MM.1S (cell line): Measurements from ENCODE around the gene CORO2A.

Experiments used
- DNase-seq: peaks from one replicate; pipeline ENCODE4 v3.0.0-alpha.2; 2015
- H2AFZ ChIP-seq: fragments of 300-600 bp; sonication (generic); 2 replicates; pipeline ENCODE4 v1.6.0; 2016; ENCODE audit warnings: antibody characterized with exemption, low read length
- H3F3A ChIP-seq: fragments of 300-600 bp; sonication (generic); 2 replicates; pipeline ENCODE4 v1.6.1; 2016; ENCODE audit warnings: mild to moderate bottlenecking, antibody characterized with exemption, low read length, moderate library complexity, mixed read lengths; ENCODE audit not compliant: insufficient read depth
- H3K27ac ChIP-seq: fragments of 300-600 bp; sonication (generic); 2 replicates; pipeline ENCODE4 v1.5.1; 2016; ENCODE audit warnings: mild to moderate bottlenecking, low read length
- H3K27me3 ChIP-seq: fragments of 300-600 bp; sonication (generic); replicated peaks from 2 replicates; pipeline ENCODE4 v1.6.0; 2016; ENCODE audit warnings: low read length; ENCODE audit not compliant: insufficient read depth
- H3K36me3 ChIP-seq: fragments of 300-600 bp; sonication (generic); replicated peaks from 2 replicates; pipeline ENCODE4 v1.6.1; 2016; ENCODE audit warnings: mild to moderate bottlenecking, low read length, mixed read lengths; ENCODE audit not compliant: insufficient read depth
- H3K4me1 ChIP-seq: fragments of 300-600 bp; sonication (generic); 2 replicates; pipeline ENCODE4 v1.6.1; 2016; ENCODE audit warnings: low read length, mixed read lengths
- H3K4me2 ChIP-seq: fragments of 300-600 bp; sonication (generic); 2 replicates; pipeline ENCODE4 v1.6.0; 2016; ENCODE audit warnings: low read depth, low read length
- H3K4me3 ChIP-seq: fragments of 300-600 bp; sonication (generic); 2 replicates; pipeline ENCODE4 v1.5.1; 2016; ENCODE audit warnings: low read length, mixed read lengths
- H3K79me2 ChIP-seq: fragments of 300-600 bp; sonication (generic); 2 replicates; pipeline ENCODE4 v1.6.1; 2016; ENCODE audit warnings: mixed run types, low read length, mixed read lengths
- H3K9ac ChIP-seq: fragments of 300-600 bp; sonication (generic); 2 replicates; pipeline ENCODE4 v1.6.1; 2016; ENCODE audit warnings: low read length, mixed read lengths
- H3K9me2 ChIP-seq: fragments of 300-600 bp; sonication (generic); replicated peaks from 2 replicates; pipeline ENCODE4 v1.6.1; 2016; ENCODE audit warnings: mild to moderate bottlenecking, low read length, mixed read lengths; ENCODE audit not compliant: insufficient read depth
- H3K9me3 ChIP-seq: fragments of 300-600 bp; sonication (generic); replicated peaks from 2 replicates; pipeline ENCODE4 v1.6.1; 2016; ENCODE audit warnings: mild to moderate bottlenecking, low read length, mixed read lengths; ENCODE audit not compliant: insufficient read depth
- H4K20me1 ChIP-seq: fragments of 300-600 bp; sonication (generic); 2 replicates; pipeline ENCODE4 v1.6.1; 2016; ENCODE audit warnings: mild to moderate bottlenecking, low read length, moderate library complexity, mixed read lengths; ENCODE audit not compliant: insufficient read depth
- EZH2 ChIP-seq: fragments of 300-600 bp; sonication (generic); optimal IDR thresholded peaks from 2 replicates; pipeline ENCODE3; 2017; ENCODE audit warnings: low read depth, mild to moderate bottlenecking, antibody characterized with exemption, low read length, mixed read lengths
- EZH2phosphoT487 ChIP-seq: fragments of 300-600 bp; sonication (generic); IDR thresholded peaks from 2 replicates; pipeline ENCODE4 v1.6.1; 2018; ENCODE audit warnings: antibody characterized with exemption, low read length
- TF ChIP-seq, protein P1 (sequence below): fragments of 300-600 bp; sonication (generic); IDR thresholded peaks from 2 replicates; pipeline ENCODE4 v1.5.1; 2016; ENCODE audit warnings: antibody characterized with exemption, low read length, mixed read lengths

The CORO2A gene

GRCh38 chr9:98184326-98184725 is 8.1 kb downstream of the CORO2A start:
- TF ChIP-seq, protein P1, sequence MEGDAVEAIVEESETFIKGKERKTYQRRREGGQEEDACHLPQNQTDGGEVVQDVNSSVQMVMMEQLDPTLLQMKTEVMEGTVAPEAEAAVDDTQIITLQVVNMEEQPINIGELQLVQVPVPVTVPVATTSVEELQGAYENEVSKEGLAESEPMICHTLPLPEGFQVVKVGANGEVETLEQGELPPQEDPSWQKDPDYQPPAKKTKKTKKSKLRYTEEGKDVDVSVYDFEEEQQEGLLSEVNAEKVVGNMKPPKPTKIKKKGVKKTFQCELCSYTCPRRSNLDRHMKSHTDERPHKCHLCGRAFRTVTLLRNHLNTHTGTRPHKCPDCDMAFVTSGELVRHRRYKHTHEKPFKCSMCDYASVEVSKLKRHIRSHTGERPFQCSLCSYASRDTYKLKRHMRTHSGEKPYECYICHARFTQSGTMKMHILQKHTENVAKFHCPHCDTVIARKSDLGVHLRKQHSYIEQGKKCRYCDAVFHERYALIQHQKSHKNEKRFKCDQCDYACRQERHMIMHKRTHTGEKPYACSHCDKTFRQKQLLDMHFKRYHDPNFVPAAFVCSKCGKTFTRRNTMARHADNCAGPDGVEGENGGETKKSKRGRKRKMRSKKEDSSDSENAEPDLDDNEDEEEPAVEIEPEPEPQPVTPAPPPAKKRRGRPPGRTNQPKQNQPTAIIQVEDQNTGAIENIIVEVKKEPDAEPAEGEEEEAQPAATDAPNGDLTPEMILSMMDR: no peak
- TF ChIP-seq EZH2phosphoT487: no peak
- TF ChIP-seq EZH2: no peak
- Histone ChIP-seq H3K4me1 (no peaks in the 10 kb centered on the region), H4K20me1 (no peaks in the 10 kb centered on the region), H3K27ac (no peak overlapping the region), H2AFZ (no peak overlapping the region), H3K79me2 (no peaks in the 10 kb centered on the region), H3K27me3 (no peaks in the 10 kb centered on the region; the same call in 1 of the 2 replicates), H3K4me3 (no peak overlapping the region), H3K36me3 (no peaks in the 10 kb centered on the region), H3K9me3 (no peaks in the 10 kb centered on the region), H3K9me2 (no peaks in the 10 kb centered on the region), H3F3A (no peaks in the 10 kb centered on the region), H3K4me2 (no peak overlapping the region), H3K9ac (no peak overlapping the region)
- DNase-seq: no peak

DNA sequence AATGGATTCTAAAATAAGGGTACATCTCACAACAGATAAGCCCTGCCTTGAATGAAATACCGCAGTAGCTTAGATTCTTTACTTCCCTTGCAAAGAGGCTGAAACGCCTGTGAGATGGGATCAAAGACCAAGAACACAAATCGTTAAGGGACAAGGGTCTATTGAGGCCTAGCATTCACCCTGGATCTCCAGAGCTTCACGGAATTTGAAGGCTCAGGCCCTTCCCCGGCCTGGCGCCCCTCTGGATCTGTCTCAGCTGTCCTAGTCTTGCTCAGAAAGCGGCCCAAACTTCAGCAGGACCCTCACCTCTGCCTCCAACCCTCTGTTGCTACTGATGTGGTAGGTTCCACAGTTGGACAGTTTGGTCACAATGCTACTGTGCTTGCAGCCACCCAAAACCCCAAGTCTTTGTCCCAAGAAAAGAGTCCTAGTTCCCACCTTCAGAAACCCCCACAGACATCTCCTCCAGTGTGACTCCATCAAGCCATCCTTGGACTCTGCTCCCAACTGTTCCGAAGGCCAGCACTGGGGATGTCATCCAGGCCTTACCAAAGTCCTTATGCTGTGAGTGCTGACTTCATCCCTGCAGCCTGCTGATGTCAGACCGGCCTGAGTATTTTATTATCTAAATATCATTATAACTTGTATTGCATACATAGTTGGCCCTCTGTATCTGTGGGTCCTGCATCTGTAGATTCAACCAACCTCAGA is 9.4 kb downstream of the CORO2A start:
- Histone ChIP-seq H3K4me2 (no peak overlapping the region), H3F3A (no peaks in the 10 kb centered on the region), H3K36me3 (no peaks in the 10 kb centered on the region), H3K27me3 (no peaks in the 10 kb centered on the region), H3K4me1 (no peaks in the 10 kb centered on the region), H4K20me1 (no peaks in the 10 kb centered on the region), H3K9ac (no peak overlapping the region), H2AFZ (no peak overlapping the region), H3K9me2 (no peaks in the 10 kb centered on the region), H3K79me2 (no peaks in the 10 kb centered on the region), H3K9me3 (no peaks in the 10 kb centered on the region), H3K27ac (no peak overlapping the region), H3K4me3 (no peak overlapping the region)
- TF ChIP-seq, protein P1: no peak
- no peak for TF ChIP-seq EZH2phosphoT487
- TF ChIP-seq EZH2: no peak
- DNase-seq: no peak

GRCh38 chr9:98182069-98182820 is 10.2 kb downstream of the CORO2A start:
- H3K9ac ChIP-seq: no peak overlapping the region
- no peaks in the 10 kb centered on the region for H3K36me3 ChIP-seq
- H4K20me1 ChIP-seq: no peaks in the 10 kb centered on the region
- no peak overlapping the region for H3K4me3 ChIP-seq
- H3F3A ChIP-seq: no peaks in the 10 kb centered on the region
- no peaks in the 10 kb centered on the region for H3K9me3 ChIP-seq
- H3K4me2 ChIP-seq: no peak overlapping the region
- no peaks in the 10 kb centered on the region for H3K4me1 ChIP-seq
- H2AFZ ChIP-seq: no peak overlapping the region
- H3K79me2 ChIP-seq: no peaks in the 10 kb centered on the region
- no peak overlapping the region for H3K27ac ChIP-seq
- no peak for TF ChIP-seq EZH2
- TF ChIP-seq EZH2phosphoT487: no peak
- TF ChIP-seq, protein P1: no peak
- DNase-seq: no peak
- no peaks in the 10 kb centered on the region for H3K9me2 ChIP-seq
- H3K27me3 ChIP-seq: no peaks in the 10 kb centered on the region
